Measurements from ENCODE around the gene USPL1.
A peak's percentile ranks its signal among the peaks of the same experiment; 100 is the strongest.

Gene USPL1

GRCh38 chr13:30697177-30697953 is 79.6 kb downstream of the USPL1 start:
- DNase-seq (ENCODE audit: low spot score): peak; percentile 29

GRCh38 chr13:30697996-30698401 is 80.3 kb downstream of the USPL1 start:
- DNase-seq (ENCODE audit: low spot score): no peak

- no peak for DNase-seq (ENCODE audit: low spot score)
These were observed 80.8 kb downstream of the USPL1 start for GRCh38 chr13:30698488-30699005.

GRCh38 chr13:30700364-30700763 is 82.6 kb downstream of the USPL1 start:
- no peak for DNase-seq (ENCODE audit: low spot score)

- DNase-seq (ENCODE audit: low spot score): no peak
These were observed 84.3 kb downstream of the USPL1 start for GRCh38 chr13:30702006-30702405.

GRCh38 chr13:30704596-30704995 is 86.9 kb downstream of the USPL1 start:
- no peak for DNase-seq (ENCODE audit: low spot score)

GRCh38 chr13:30705680-30706079 is 88.0 kb downstream of the USPL1 start:
- peak; percentile 8 for DNase-seq (ENCODE audit: low spot score)

- no peak for DNase-seq (ENCODE audit: low spot score)
These were observed 90.8 kb downstream of the USPL1 start for GRCh38 chr13:30708541-30708940.
